OCI-LY1 (cell line): Measurements from ENCODE around the gene MTX1.
A peak's percentile ranks its signal among the peaks of the same experiment; 100 is the strongest.

ENCODE experiments used
- H2AFZ ChIP-seq: fragments of 200-600 bp; sonication (generic), shearing (Covaris generic); 2 replicates; pipeline ENCODE4 v1.6.0; 2014; ENCODE audit warnings: antibody characterized with exemption, mild to moderate bottlenecking, low read length
- H3F3A ChIP-seq: fragments of 200-600 bp; sonication (generic), shearing (Covaris generic); 2 replicates; pipeline ENCODE4 v1.6.0; 2014; ENCODE audit warnings: mild to moderate bottlenecking, antibody characterized with exemption, low read length, moderate library complexity; ENCODE audit not compliant: insufficient read depth
- H3K27ac ChIP-seq: fragments of 200-600 bp; sonication (generic); 2 replicates; pipeline ENCODE4 v1.5.1; 2014; ENCODE audit warnings: low read length, mixed run types, mild to moderate bottlenecking, low read depth; ENCODE audit not compliant: poor library complexity, severe bottlenecking
- H3K27me3 ChIP-seq: fragments of 200-600 bp; sonication (generic); 2 replicates; pipeline ENCODE4 v1.6.0; 2014; ENCODE audit warnings: antibody characterized with exemption, mild to moderate bottlenecking, low read length, moderate library complexity; ENCODE audit not compliant: insufficient read depth
- H3K36me3 ChIP-seq: fragments of 200-600 bp; sonication (generic); 2 replicates; pipeline ENCODE4 v1.6.1; 2014; ENCODE audit warnings: mild to moderate bottlenecking, antibody characterized with exemption, low read length, moderate library complexity, mixed read lengths; ENCODE audit not compliant: insufficient read depth
- H3K4me1 ChIP-seq: fragments of 200-600 bp; sonication (generic); 2 replicates; pipeline ENCODE4 v1.5.1; 2014; ENCODE audit warnings: mild to moderate bottlenecking, low read length, moderate library complexity; ENCODE audit not compliant: insufficient read depth, severe bottlenecking
- H3K4me2 ChIP-seq: fragments of 200-600 bp; sonication (generic), shearing (Covaris generic); 2 replicates; pipeline ENCODE4 v1.6.1; 2014; ENCODE audit warnings: low read length
- H3K4me3 ChIP-seq: fragments of 200-600 bp; sonication (generic); 2 replicates; pipeline ENCODE4 v1.5.1; 2014; ENCODE audit warnings: low read length, low read depth, mild to moderate bottlenecking, mixed read lengths; ENCODE audit not compliant: poor library complexity, severe bottlenecking
- H3K79me2 ChIP-seq: fragments of 200-600 bp; shearing (Covaris generic); 2 replicates; pipeline ENCODE4 v1.6.1; 2016; ENCODE audit warnings: mixed run types, low read length, mixed read lengths; ENCODE audit not compliant: insufficient read depth
- H3K9ac ChIP-seq: fragments of 200-600 bp; sonication (generic), shearing (Covaris generic); 2 replicates; pipeline ENCODE4 v1.6.1; 2014; ENCODE audit warnings: mild to moderate bottlenecking, low read length, mixed read lengths
- H3K9me2 ChIP-seq: fragments of 200-600 bp; sonication (generic), shearing (Covaris generic); 2 replicates; pipeline ENCODE4 v1.6.1; 2014; ENCODE audit warnings: low read depth, mild to moderate bottlenecking, low read length, mixed read lengths
- H3K9me3 ChIP-seq: fragments of 200-600 bp; shearing (Covaris generic); 2 replicates; pipeline ENCODE4 v1.6.1; 2014; ENCODE audit warnings: low read length, mixed read lengths
- H4K20me1 ChIP-seq: fragments of 200-600 bp; sonication (generic), shearing (Covaris generic); 2 replicates; pipeline ENCODE4 v1.6.0; 2016; ENCODE audit warnings: mild to moderate bottlenecking, low read length; ENCODE audit not compliant: insufficient read depth
- EZH2 ChIP-seq: fragments of 200-600 bp; sonication (generic), shearing (Covaris generic); IDR thresholded peaks from 2 replicates; pipeline ENCODE4 v1.8.0; 2017; ENCODE audit warnings: borderline replicate concordance, mixed run types, mild to moderate bottlenecking, antibody characterized with exemption, low read length, moderate library complexity, mixed read lengths
- TF ChIP-seq, protein P1 (sequence below): fragments of 200-600 bp; sonication (generic), shearing (Covaris generic); IDR thresholded peaks from 2 replicates; pipeline ENCODE4 v1.5.1; 2017; ENCODE audit warnings: mild to moderate bottlenecking, antibody characterized with exemption, low read length, moderate library complexity, mixed read lengths

Gene MTX1

GRCh38 chr1:155171836-155172731 lies 36.4 kb upstream of the MTX1 start:
- no peak overlapping the region for H2AFZ ChIP-seq
- H3K9me3 ChIP-seq: no peaks in the 10 kb centered on the region
- no peaks in the 10 kb centered on the region for H4K20me1 ChIP-seq
- peaks cover 4% of the 10 kb centered on the region; the same call in 1 of the 2 replicates for H3F3A ChIP-seq
- H3K27me3 ChIP-seq: no peaks in the 10 kb centered on the region
- H3K27ac ChIP-seq: peak overlapping the region; percentile 78
- peak overlapping the region; percentile 82 for H3K4me2 ChIP-seq
- H3K9ac ChIP-seq: peak overlapping the region; percentile 97
- no peaks in the 10 kb centered on the region for H3K79me2 ChIP-seq
- H3K9me2 ChIP-seq: no peaks in the 10 kb centered on the region
- TF ChIP-seq, protein P1, sequence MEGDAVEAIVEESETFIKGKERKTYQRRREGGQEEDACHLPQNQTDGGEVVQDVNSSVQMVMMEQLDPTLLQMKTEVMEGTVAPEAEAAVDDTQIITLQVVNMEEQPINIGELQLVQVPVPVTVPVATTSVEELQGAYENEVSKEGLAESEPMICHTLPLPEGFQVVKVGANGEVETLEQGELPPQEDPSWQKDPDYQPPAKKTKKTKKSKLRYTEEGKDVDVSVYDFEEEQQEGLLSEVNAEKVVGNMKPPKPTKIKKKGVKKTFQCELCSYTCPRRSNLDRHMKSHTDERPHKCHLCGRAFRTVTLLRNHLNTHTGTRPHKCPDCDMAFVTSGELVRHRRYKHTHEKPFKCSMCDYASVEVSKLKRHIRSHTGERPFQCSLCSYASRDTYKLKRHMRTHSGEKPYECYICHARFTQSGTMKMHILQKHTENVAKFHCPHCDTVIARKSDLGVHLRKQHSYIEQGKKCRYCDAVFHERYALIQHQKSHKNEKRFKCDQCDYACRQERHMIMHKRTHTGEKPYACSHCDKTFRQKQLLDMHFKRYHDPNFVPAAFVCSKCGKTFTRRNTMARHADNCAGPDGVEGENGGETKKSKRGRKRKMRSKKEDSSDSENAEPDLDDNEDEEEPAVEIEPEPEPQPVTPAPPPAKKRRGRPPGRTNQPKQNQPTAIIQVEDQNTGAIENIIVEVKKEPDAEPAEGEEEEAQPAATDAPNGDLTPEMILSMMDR: no peak
- TF ChIP-seq EZH2: no peak
- peaks cover 17% of the 10 kb centered on the region for H3K36me3 ChIP-seq
- H3K4me1 ChIP-seq: peaks cover 33% of the 10 kb centered on the region
- H3K4me3 ChIP-seq: peak overlapping the region; percentile 89

- H4K20me1 ChIP-seq: no peaks in the 10 kb centered on the region
- no peaks in the 10 kb centered on the region for H3K27me3 ChIP-seq
- H3K79me2 ChIP-seq: no peaks in the 10 kb centered on the region
- peaks cover 28% of the 10 kb centered on the region for H3K4me1 ChIP-seq
- H3K4me3 ChIP-seq: peak within 1 kb of the TSS; percentile 89
- H3K4me2 ChIP-seq: peak within 1 kb of the TSS; percentile 82
- no peak within 1 kb of the TSS for H2AFZ ChIP-seq
- H3K9me3 ChIP-seq: no peaks in the 10 kb centered on the region
- H3F3A ChIP-seq: peaks cover 4% of the 10 kb centered on the region; the same call in 1 of the 2 replicates
- no peaks in the 10 kb centered on the region for H3K9me2 ChIP-seq
- peaks cover 22% of the 10 kb centered on the region for H3K36me3 ChIP-seq
- peak within 1 kb of the TSS; percentile 97 for H3K9ac ChIP-seq
- TF ChIP-seq, protein P1: peak; percentile 88
- TF ChIP-seq EZH2: no peak
- peak within 1 kb of the TSS; percentile 78 for H3K27ac ChIP-seq
These were observed 35.6 kb upstream of the MTX1 start, which contains the start of gene KRTCAP2 for GRCh38 chr1:155172732-155173477. Gene KRTCAP2, minus strand, starts transcription at chr1:155173304. Its CDS starts 80 bp downstream, at chr1:155173224.

DNA sequence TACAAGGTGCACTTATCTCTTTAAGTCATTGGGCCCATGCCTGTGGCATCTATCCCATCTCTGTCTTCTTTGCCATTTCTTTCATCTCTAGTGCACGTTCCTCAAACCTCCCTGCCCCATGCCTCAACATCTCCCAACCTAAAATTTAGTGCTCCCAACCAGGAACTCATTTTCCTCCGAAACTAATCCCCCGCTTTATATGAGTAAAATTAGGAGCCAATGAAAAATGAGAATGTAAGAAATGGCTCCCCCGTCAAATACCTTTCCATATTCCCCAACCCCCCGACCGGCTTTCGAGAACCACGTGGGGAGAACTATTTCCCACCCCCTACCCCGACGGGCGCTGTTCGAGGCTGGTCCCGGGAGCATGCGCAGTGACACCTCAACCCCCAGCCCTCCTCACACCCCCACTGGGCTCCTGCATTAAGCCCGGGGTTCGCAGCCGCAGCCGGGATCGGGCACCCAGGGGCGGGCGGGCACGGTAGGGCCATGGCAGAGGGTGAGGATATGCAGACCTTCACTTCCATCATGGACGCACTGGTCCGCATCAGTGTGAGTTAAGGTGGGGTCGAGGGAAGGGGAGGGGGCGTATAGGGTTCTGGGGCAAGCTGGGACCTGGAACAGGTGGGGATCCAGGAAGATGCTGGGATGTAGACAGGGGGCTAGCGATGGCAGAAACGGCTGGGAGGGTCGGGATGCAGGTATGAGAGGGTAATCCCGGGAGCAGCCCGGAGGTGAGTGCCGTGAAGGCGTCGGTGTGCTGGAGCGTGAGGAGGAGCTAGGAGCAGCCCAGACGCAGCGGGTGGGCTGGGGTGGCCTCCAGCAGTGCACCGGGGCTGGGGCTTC lies 34.8 kb upstream of the MTX1 start, which contains the start of gene TRIM46:
TSS of gene TRIM46 (plus strand) at position 372 of the 846 bp plus-strand sequence. CDS start at position 490, 118 bp downstream.
- Histone ChIP-seq H3F3A (peaks cover 4% of the 10 kb centered on the region; the same call in 1 of the 2 replicates), H3K4me3 (peak within 1 kb of the TSS; percentile 89), H4K20me1 (no peaks in the 10 kb centered on the region), H3K27ac (peak within 1 kb of the TSS; percentile 78), H3K79me2 (no peaks in the 10 kb centered on the region), H3K9me3 (no peaks in the 10 kb centered on the region), H3K4me1 (peaks cover 28% of the 10 kb centered on the region), H3K9me2 (no peaks in the 10 kb centered on the region), H3K36me3 (peaks cover 21% of the 10 kb centered on the region), H3K9ac (peak within 1 kb of the TSS; percentile 97), H2AFZ (no peak within 1 kb of the TSS), H3K27me3 (no peaks in the 10 kb centered on the region), H3K4me2 (peak within 1 kb of the TSS; percentile 82)
- no peak for TF ChIP-seq EZH2
- TF ChIP-seq, protein P1: no peak
